ENCODE data around the gene MRPL21.

MRPL21 gene

DNA sequence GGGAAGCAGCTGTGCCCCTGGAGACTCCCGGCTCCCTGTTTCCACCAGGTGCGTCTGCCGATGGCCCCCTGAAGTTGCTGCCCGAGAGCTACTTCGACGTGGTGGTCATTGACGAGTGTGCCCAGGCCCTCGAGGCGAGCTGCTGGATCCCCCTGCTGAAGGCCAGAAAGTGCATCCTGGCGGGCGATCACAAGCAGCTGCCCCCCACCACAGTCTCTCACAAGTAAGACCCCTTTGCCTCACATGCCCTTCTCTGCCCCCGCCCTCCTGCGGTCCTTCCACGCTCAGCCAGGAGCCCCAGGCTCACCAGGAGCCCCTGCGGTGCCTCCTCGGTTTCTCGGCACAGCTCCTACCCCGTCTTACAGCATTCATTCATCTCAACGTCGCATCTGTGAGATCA lies 25.5 kb upstream of the MRPL21 start:
- H2BK15ac ChIP-seq (ENCODE audit: low read depth, poor library complexity, severe bottlenecking), result no peak overlapping the region
- H2AFZ ChIP-seq (ENCODE audit: low read depth, low read length), result no peak overlapping the region
- no peak overlapping the region for H3K4ac ChIP-seq (ENCODE audit: low read depth in 1 of 2, low read length in 2 of 2)
- no peak overlapping the region for H3K14ac ChIP-seq (ENCODE audit: low read length in 2 of 2)
- no peak overlapping the region for H3K4me3 ChIP-seq (ENCODE audit: insufficient read depth in 1 of 2, low read depth in 1 of 2, low read length in 2 of 2)
- H3K4me2 ChIP-seq (ENCODE audit: low read length, poor library complexity, severe bottlenecking), result no peak overlapping the region
- no peak overlapping the region for H2BK120ac ChIP-seq (ENCODE audit: low read depth, low read length)
- H3K9me3 ChIP-seq (ENCODE audit: control insufficient read depth, low read length), result peaks cover 33% of the 10 kb centered on the region
- H3K36me3 ChIP-seq (ENCODE audit: control insufficient read depth in 1 of 2, insufficient read depth in 2 of 2, low read depth in 1 of 2, low read length in 2 of 2), result peaks cover 78 to 81% of the 10 kb centered on the region in 2 experiments
- no peak for DNase-seq
- peaks cover 19% of the 10 kb centered on the region for H3K79me1 ChIP-seq (replicated peaks; ENCODE audit: low read length, poor library complexity, severe bottlenecking)
- no peak overlapping the region for H4K8ac ChIP-seq (ENCODE audit: low read length)
- H3K18ac ChIP-seq (ENCODE audit: low read depth in 1 of 2, low read length in 2 of 2), result no peak overlapping the region
- no peak overlapping the region for H3K9ac ChIP-seq (ENCODE audit: low read length)
- H3K27me3 ChIP-seq (ENCODE audit: control insufficient read depth in 1 of 2, insufficient read depth in 1 of 2, low read length in 2 of 2), result no peaks in the 10 kb centered on the region
- no peak overlapping the region for H3K27ac ChIP-seq (ENCODE audit: low read length, poor library complexity, severe bottlenecking)
- H2BK12ac ChIP-seq (ENCODE audit: low read length in 2 of 2), result no peak overlapping the region
- no peak overlapping the region for H3K23ac ChIP-seq (ENCODE audit: low read length in 2 of 2)
- no peak overlapping the region for H2BK5ac ChIP-seq (ENCODE audit: low read depth, low read length, poor library complexity, severe bottlenecking)
- H2AK5ac ChIP-seq (ENCODE audit: low read length, severe bottlenecking), result no peak overlapping the region
- 92% methylated on average over 20 of the region's 20 CpGs for WGBS
- peaks cover 1% of the 10 kb centered on the region for H3K4me1 ChIP-seq (ENCODE audit: control insufficient read depth, insufficient read depth, low read depth, low read length)
- no peak overlapping the region for H4K91ac ChIP-seq (ENCODE audit: low read length)

DNA sequence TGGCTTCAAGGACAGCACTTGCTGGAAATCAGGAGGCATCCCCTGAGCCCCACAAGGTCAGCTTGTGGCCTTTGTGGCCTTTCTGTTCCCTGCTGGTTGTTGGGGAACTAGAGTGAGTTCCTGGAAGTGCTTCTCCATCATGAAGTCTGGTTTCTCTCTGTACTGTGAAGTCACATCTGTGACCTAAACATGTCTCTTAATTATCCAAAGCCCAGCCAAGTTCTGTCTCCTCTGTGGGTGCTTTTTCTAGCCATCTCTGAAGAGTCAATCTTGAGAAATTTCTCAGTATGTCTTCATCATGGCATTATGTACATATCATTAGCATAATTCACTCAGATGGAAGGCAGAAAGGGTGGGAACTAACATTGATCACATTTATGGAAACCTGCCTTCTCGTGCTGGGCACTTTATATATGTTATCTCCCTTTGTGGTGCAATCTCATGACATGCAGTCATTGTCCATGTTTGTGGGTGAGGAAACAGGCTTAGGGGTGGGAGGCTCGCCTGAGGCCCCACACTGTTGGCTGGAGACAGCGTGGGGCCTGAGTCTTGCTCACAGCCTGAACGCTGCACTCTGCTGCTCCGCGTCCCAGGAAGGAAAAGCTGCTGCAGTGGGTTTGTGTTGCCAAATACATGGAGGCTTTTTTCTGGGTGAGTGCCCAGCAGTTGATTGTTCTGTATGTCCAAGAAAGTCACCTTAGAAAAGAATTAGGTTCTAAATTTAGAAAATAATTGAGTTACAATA lies 24.7 kb upstream of the MRPL21 start:
- Histone ChIP-seq H4K91ac (ENCODE audit: low read length) (no peak overlapping the region), H3K36me3 (ENCODE audit: control insufficient read depth in 1 of 2, insufficient read depth in 2 of 2, low read depth in 1 of 2, low read length in 2 of 2) (peaks cover 76 to 81% of the 10 kb centered on the region in 2 experiments), H3K14ac (ENCODE audit: low read length in 2 of 2) (no peak overlapping the region), H2AK5ac (ENCODE audit: low read length, severe bottlenecking) (no peak overlapping the region), H3K4me3 (ENCODE audit: insufficient read depth in 1 of 2, low read depth in 1 of 2, low read length in 2 of 2) (no peak overlapping the region), H2BK12ac (ENCODE audit: low read length in 2 of 2) (no peak overlapping the region), H3K79me1 (replicated peaks; ENCODE audit: low read length, poor library complexity, severe bottlenecking) (peaks cover 24% of the 10 kb centered on the region), H3K4me2 (ENCODE audit: low read length, poor library complexity, severe bottlenecking) (no peak overlapping the region), H3K27me3 (ENCODE audit: control insufficient read depth in 1 of 2, insufficient read depth in 1 of 2, low read length in 2 of 2) (no peaks in the 10 kb centered on the region), H3K23ac (ENCODE audit: low read length in 2 of 2) (no peak overlapping the region), H4K8ac (ENCODE audit: low read length) (no peak overlapping the region), H2BK5ac (ENCODE audit: low read depth, low read length, poor library complexity, severe bottlenecking) (no peak overlapping the region), H3K4me1 (ENCODE audit: control insufficient read depth, insufficient read depth, low read depth, low read length) (peaks cover 1% of the 10 kb centered on the region), H3K4ac (ENCODE audit: low read depth in 1 of 2, low read length in 2 of 2) (no peak overlapping the region), H3K27ac (ENCODE audit: low read length, poor library complexity, severe bottlenecking) (no peak overlapping the region), H2BK15ac (ENCODE audit: low read depth, poor library complexity, severe bottlenecking) (no peak overlapping the region), H2AFZ (ENCODE audit: low read depth, low read length) (no peak overlapping the region), H3K9me3 (ENCODE audit: control insufficient read depth, low read length) (peaks cover 38% of the 10 kb centered on the region), H3K18ac (ENCODE audit: low read depth in 1 of 2, low read length in 2 of 2) (no peak overlapping the region), H3K9ac (ENCODE audit: low read length) (no peak overlapping the region), H2BK120ac (ENCODE audit: low read depth, low read length) (no peak overlapping the region)
- no peak for DNase-seq
- WGBS, result 96% methylated on average over 6 of the region's 6 CpGs

DNA sequence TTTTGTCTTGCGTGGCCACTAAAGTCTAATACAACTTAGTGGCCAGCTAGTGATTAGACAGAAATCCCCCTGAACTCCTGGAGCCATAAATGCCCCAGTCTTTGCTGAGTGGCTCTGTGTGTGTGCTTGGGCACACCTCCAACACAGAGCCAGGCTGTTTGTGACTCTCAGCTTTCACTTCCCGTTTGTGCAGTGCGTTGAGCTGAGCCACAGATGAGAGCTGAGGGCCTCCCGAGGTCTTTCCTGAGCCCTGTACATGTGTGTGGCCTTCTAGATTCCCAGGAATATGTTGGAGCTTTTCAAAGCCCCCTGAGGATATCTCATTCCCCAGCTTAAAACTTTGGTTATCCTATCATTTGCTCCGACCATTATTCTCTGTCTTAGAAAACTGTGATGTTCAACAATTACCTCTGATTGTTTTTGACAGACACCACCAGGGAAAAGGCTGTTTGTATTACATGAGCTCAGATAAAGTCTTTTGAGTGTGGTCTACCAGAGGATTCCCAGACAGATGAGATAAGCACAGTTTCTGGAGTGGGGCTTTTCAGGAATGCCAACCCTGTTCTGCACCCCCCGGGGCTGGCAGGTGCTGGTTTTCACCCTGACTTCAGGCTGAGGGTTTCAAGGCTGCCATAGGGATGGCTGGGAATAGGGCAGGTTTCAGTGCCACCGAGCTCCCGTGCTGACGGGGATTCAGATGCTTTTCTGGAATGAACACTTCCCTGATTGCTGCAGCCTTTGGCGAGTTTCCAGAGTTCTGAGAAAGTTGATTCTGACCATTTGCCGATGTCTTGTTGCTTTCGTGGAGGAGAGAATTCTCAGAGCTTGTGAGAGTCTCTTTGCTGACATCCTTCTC lies 23.9 kb upstream of the MRPL21 start:
- H2AK5ac ChIP-seq (ENCODE audit: low read length, severe bottlenecking), result no peak overlapping the region
- H3K9me3 ChIP-seq (ENCODE audit: control insufficient read depth, low read length), result peaks cover 38% of the 10 kb centered on the region
- H3K4me1 ChIP-seq (ENCODE audit: control insufficient read depth, insufficient read depth, low read depth, low read length), result peaks cover 1% of the 10 kb centered on the region
- DNase-seq, result no peak
- H2BK12ac ChIP-seq (ENCODE audit: low read length in 2 of 2), result no peak overlapping the region
- H3K36me3 ChIP-seq (ENCODE audit: control insufficient read depth in 1 of 2, insufficient read depth in 2 of 2, low read depth in 1 of 2, low read length in 2 of 2), result peaks cover 71 to 87% of the 10 kb centered on the region in 2 experiments
- H3K9ac ChIP-seq (ENCODE audit: low read length), result no peak overlapping the region
- H3K4me2 ChIP-seq (ENCODE audit: low read length, poor library complexity, severe bottlenecking), result no peak overlapping the region
- H3K27ac ChIP-seq (ENCODE audit: low read length, poor library complexity, severe bottlenecking), result no peak overlapping the region
- no peaks in the 10 kb centered on the region for H3K27me3 ChIP-seq (ENCODE audit: control insufficient read depth in 1 of 2, insufficient read depth in 1 of 2, low read length in 2 of 2)
- H2BK120ac ChIP-seq (ENCODE audit: low read depth, low read length), result no peak overlapping the region
- no peak overlapping the region for H3K18ac ChIP-seq (ENCODE audit: low read depth in 1 of 2, low read length in 2 of 2)
- H3K79me1 ChIP-seq (replicated peaks; ENCODE audit: low read length, poor library complexity, severe bottlenecking), result peaks cover 24% of the 10 kb centered on the region
- H2AFZ ChIP-seq (ENCODE audit: low read depth, low read length), result no peak overlapping the region
- H3K4me3 ChIP-seq (ENCODE audit: insufficient read depth in 1 of 2, low read depth in 1 of 2, low read length in 2 of 2), result no peak overlapping the region
- H2BK5ac ChIP-seq (ENCODE audit: low read depth, low read length, poor library complexity, severe bottlenecking), result no peak overlapping the region
- no peak overlapping the region for H3K4ac ChIP-seq (ENCODE audit: low read depth in 1 of 2, low read length in 2 of 2)
- no peak overlapping the region for H3K14ac ChIP-seq (ENCODE audit: low read length in 2 of 2)
- H4K8ac ChIP-seq (ENCODE audit: low read length), result no peak overlapping the region
- 96% methylated on average over 11 of the region's 12 CpGs for WGBS
- no peak overlapping the region for H3K23ac ChIP-seq (ENCODE audit: low read length in 2 of 2)
- H2BK15ac ChIP-seq (ENCODE audit: low read depth, poor library complexity, severe bottlenecking), result no peak overlapping the region
- H4K91ac ChIP-seq (ENCODE audit: low read length), result no peak overlapping the region

DNA sequence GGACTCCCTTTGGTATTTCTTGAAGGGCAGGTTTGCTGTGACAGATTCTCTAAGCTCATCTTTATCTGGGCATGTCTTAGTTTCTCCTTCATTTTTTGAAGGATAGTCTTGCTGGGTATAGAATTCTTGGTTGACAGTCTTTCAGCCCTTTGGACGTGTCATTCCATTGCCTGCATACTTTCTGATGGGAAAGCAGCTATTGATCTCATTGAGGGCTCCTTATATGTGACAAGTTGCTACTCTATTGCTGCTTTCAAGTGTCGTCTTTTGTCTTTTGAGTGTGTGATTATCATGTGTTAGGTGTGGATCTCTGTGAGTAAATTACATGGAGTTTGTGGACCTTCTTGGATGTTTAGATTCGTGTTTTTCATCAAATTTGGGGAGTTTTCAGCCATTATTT lies 22.0 kb upstream of the MRPL21 start:
- Histone ChIP-seq H3K79me1 (replicated peaks; ENCODE audit: low read length, poor library complexity, severe bottlenecking) (peaks cover 24% of the 10 kb centered on the region), H3K36me3 (ENCODE audit: control insufficient read depth in 1 of 2, insufficient read depth in 2 of 2, low read depth in 1 of 2, low read length in 2 of 2) (peaks cover 60 to 92% of the 10 kb centered on the region in 2 experiments), H3K23ac (ENCODE audit: low read length in 2 of 2) (no peak overlapping the region), H3K9ac (ENCODE audit: low read length) (no peak overlapping the region), H3K4me2 (ENCODE audit: low read length, poor library complexity, severe bottlenecking) (no peak overlapping the region), H3K4me3 (ENCODE audit: insufficient read depth in 1 of 2, low read depth in 1 of 2, low read length in 2 of 2) (no peak overlapping the region), H2BK5ac (ENCODE audit: low read depth, low read length, poor library complexity, severe bottlenecking) (no peak overlapping the region), H3K4me1 (ENCODE audit: control insufficient read depth, insufficient read depth, low read depth, low read length) (peaks cover 1% of the 10 kb centered on the region), H2BK12ac (ENCODE audit: low read length in 2 of 2) (no peak overlapping the region), H3K27ac (ENCODE audit: low read length, poor library complexity, severe bottlenecking) (no peak overlapping the region), H3K14ac (ENCODE audit: low read length in 2 of 2) (no peak overlapping the region), H2AFZ (ENCODE audit: low read depth, low read length) (no peak overlapping the region), H2BK15ac (ENCODE audit: low read depth, poor library complexity, severe bottlenecking) (no peak overlapping the region), H3K18ac (ENCODE audit: low read depth in 1 of 2, low read length in 2 of 2) (no peak overlapping the region), H2BK120ac (ENCODE audit: low read depth, low read length) (no peak overlapping the region), H3K4ac (ENCODE audit: low read depth in 1 of 2, low read length in 2 of 2) (no peak overlapping the region), H4K8ac (ENCODE audit: low read length) (no peak overlapping the region), H2AK5ac (ENCODE audit: low read length, severe bottlenecking) (no peak overlapping the region), H3K9me3 (ENCODE audit: control insufficient read depth, low read length) (peaks cover 38% of the 10 kb centered on the region), H3K27me3 (ENCODE audit: control insufficient read depth in 1 of 2, insufficient read depth in 1 of 2, low read length in 2 of 2) (no peaks in the 10 kb centered on the region), H4K91ac (ENCODE audit: low read length) (no peak overlapping the region)
- no peak for DNase-seq
- 63% methylated on average over 3 of the region's 3 CpGs for WGBS

Measured in mesenchymal stem cell (in vitro differentiated cells and primary cell).